ENCODE measurements around the gene MVD. TPM values are rescaled to one million over a fixed set of nuclear protein-coding genes. Genes with fewer than 3 reads are reported as not detected.

The MVD gene
- total RNA-seq, 1 donor from 2014 or later, result 63.3 TPM

- DNase-seq, result no peak
Measured at GRCh38 chr16:88654363-88655052, 8.4 kb downstream of the MVD start.

DNA sequence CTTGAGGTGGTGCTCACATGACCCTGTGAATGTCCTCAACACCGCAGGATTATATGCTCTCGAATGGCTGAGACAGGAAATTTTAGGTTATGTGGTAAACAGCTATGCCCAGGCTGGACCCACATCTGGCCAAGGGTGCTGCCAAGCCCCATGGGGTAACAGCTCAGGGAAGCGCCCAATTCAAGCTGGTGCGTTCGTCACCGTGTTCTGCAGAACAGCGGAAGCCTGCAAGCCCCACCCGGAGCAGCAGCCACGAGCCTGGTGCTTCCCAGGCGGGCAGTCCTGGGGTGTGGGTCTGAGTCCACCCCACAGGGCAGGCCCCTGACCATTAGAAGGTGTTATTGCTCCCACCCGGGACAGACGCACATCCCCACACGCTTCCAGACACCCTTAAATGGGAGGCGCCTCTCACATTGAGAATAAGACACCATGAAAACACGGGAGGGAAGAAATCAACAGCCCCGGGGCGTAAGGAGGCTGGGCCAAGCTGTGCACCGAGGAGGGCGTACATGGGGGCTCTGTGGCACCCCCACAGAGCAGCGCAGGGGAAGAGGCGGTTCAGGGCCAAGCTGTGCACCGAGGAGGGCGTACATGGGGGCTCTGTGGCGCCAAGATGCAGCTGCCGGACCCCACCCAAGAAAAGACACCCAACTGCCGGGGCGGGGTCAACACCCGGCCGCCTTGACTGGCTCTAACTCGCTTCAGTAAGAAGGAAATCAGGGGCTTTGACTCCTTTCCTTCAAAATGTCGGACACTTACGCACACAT lies 9.1 kb downstream of the MVD start:
- no peak for DNase-seq

DNA sequence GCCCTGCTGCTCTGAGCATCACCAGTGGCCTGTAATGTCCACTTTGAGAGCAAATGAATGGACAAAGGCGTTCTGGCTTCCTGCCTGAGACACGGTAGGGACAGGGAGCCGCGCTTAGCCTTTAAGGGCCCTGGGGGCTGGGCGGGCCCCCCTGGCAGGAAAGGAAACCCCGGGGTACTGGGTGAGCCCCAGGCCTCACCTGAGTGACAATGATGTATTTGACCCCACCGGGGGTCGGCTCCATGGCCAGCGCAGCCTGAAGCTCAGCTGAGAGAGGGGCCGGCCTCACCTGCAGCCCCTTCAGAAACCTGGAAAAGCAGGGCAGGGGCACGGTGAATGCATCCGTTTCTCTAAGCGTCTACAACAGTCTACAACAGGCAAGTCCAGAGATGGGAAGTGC lies 9.8 kb downstream of the MVD start:
- no peak for DNase-seq

GRCh38 chr16:88652762-88653063 lies 10.2 kb downstream of the MVD start:
- no peak for DNase-seq

DNA sequence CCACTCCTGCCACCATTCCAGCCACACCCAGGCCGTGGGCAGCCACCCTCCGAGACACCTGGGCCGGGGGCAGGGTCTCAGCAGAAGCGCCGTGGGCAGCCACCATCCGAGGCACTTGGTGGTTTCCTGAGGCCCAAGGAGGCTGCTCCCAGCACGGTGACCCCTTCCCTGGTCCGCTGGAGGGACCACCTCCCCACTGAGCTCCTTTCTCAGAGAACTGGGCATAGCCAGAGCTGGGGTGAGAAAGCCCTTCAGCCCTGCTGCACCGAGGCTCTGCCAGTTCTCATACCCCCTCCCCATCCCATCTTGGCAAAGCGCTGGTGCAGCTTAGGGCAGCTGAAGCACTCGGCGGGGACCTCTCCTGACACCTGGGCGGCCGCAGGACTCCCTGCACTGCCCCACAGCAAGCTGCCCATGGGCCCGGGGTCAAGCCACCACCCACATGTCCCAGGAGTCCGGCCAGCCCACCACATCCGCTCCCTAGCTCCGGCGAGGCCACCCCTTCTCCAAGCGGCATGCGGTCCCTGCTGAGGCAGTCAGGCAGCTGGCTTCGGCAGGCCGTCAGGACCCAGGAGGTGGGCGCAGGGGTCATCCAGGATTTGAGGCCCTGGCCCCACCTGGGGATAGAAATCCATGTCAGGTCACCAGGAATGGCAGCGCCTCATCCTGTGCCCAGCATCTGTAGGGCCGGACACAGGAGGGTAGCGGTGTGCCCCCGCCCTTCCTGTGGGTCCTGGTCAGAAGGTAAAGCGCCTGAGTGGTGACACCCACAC lies 10.7 kb downstream of the MVD start:
- no peak for DNase-seq

DNA sequence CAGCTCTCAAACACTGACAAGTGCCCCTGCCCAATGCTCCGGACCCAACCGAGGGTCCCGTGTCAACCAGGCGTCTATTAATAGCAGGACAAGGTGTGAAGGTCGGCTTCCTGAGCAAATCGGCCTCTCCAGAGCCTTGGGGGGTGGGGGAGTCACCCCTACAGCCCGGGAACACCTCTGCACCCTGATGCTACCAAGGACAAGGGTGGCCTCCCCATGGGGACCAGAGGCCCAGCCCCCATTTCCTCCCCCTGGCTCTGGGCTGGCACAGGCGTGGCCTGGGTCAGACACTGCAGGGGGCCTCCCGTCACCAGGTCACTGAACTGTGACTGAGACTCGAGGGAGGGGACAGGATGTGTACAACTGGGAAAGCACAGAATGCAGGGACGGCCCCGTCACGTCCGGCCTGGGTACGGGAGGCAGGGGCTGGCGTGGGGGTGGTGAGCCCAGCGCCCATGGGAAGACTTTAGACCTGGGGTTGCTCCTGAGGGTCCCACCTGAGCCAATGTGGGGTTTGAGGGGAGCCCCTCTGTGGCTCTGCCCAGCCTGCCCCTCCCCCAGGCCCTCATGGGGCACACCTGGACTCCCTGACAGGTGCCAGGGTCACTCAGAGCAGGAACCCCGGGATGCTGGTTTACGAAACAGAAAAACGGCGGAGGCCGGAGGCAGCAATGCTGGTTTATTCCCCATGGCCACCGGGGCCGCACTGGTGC lies 11.5 kb downstream of the MVD start:
- DNase-seq, result peak; percentile 39

DNA sequence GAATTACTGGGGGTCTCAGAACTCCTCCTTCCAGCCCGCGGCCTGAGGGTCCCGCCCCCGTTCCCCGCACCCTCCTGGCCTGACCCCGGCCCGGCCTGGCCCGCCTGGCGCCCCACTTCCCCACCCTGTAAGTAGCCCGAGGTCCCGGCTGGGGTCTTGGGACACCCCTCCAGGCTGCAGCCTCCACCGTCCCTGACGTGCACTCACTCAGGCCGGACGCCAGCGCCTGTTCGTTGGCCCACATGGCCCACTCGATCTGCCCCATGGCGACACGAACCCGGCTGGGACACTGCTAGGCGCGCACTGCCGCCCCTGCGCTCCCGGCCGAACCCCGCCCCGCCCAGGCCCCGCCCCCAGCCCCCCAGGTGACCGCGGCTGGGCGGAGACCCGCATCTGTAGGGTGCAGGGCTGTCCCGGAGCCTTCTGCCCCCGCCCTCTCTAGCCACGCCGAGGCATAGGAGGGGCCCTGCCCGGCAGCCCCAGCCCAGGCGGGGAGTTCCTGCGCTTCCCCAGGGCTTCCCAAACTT lies 12.1 kb downstream of the MVD start, which contains the start of gene CYBA:
CYBA (minus strand) TSS at position 305 of the 527 bp plus-strand sequence; CDS start at position 265, 40 bp downstream.
- DNase-seq, result peak; percentile 53

- peak; percentile 7 for DNase-seq
Measured at GRCh38 chr16:88649924-88650748, 12.8 kb downstream of the MVD start.

DNA sequence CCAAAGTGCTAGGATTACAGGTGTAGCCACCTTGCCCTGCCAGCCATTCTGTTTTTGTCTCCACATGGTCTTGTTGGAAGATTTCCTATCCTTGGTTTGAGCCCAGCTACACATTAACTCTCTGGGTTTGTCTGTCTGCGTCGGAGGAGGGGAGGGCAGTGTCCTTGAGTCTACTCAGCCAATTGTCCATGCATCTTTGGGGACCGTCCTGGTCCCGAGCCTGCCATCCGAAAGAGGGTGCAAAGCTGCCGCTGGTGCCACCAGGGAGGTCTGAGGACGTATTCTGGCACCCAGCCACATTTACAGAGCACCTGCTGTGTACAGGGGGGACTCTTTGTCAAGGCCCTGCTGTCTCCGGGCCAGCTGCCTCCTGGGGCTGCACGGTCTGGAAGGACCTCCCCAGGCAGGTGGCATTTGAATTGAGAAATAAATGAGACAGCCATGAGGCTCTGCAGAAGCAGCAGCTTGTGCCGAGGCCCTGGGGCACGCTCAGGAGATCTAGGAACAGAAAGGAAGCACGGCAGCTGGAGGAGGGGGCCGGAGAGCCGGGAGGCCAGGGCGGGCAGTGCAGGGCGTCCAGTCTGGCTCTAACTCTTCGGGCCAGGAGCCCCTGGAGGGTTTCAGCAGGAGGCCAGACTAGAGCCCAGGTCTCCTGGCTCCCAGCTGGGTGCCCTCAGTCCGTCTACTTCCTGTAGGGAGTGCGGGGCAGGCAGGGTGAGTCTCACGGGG lies 13.5 kb downstream of the MVD start:
- DNase-seq, result no peak

DNA sequence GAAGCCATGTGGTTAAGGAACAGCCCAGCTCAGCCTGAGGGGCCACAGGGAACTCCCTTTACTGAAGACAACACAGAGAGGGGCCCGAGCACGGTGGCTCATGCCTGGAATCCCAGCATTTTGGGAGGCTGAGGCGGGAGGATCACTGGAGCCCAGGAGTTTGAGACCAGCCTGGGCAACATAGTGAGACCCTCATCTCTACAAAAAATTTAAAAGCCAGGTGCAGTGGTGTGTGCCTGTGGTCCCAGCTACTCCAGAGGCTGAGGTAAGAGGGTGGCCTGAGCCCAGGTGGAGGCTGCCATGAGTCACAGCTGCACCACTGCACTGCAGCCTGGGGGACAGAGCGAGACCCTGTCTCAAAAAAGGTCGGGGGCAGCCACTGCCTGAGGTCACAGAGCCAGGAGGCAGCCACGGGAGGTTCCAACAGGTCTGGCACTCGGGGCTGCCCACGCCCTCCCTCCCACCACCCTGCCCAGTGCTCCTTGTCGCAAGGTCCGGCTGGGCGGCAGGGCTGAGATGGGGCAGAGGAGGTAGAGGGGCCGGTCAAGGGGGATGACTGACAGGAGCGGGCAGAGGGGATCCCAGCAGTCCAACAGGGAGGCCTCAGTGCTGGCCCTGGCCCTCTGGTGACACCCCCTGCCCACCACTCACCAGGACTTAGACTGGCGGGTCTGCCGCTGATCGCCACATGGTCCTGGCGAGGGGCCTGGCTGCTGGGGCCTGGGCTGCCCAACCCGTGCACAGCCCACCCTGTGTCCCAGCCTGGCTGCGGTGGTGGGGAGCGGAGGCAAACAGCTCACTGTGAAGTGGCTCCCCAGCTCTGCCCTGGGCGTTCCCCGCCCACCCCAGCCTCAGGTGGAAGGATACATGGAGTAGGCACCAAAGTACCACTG lies 15.5 kb downstream of the MVD start:
- DNase-seq, result no peak

DNA sequence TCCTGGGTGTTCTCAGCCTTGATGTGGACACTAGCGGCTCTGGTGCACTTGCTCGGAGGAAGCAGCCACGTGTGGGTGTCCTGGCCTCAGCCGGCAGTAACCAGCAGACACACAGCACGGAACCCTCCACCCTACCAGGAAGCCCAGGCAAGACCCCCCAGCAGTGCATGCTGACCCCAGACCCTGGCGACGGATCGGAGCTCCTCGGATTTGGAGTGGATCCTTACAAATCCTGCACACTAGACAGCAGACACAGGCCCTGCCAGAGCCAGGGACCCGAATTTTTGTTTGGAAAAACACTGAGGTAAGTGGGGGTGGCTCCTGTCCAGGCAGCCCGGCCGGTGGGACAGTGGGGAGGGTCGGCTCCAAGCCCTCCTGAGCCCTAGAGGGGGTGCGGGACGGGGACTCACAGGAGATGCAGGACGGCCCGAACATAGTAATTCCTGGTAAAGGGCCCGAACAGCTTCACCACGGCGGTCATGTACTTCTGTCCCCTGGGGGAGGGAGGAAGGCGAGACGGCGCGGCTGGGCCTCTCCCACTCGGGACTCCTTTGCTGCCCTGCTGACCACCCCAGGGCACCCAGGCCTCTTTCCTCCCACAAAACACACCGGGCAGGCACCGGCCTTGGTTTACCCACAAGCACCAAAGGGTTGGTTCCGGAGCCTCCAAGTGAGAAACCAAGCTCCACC lies 16.4 kb downstream of the MVD start:
- no peak for DNase-seq

DNA sequence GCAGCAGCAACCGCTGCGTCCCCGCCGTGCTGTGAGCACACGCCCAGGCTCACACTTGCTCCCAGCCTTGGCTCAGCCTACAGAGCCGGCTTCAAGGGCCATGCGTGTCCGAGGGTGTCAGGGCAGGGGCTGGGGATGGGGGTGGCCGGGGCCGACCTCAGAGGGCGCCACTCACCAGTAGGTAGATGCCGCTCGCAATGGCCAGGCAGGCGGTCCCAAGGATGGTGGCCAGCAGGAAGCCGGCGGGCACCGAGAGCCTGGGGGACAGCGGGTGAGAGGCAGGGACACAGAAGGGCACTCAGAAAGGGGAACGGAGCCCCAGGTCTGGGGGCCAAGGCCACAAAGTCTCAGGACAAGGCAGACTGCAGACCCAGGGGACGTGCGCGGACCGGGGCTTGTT lies 16.9 kb downstream of the MVD start:
- no peak for DNase-seq

DNA sequence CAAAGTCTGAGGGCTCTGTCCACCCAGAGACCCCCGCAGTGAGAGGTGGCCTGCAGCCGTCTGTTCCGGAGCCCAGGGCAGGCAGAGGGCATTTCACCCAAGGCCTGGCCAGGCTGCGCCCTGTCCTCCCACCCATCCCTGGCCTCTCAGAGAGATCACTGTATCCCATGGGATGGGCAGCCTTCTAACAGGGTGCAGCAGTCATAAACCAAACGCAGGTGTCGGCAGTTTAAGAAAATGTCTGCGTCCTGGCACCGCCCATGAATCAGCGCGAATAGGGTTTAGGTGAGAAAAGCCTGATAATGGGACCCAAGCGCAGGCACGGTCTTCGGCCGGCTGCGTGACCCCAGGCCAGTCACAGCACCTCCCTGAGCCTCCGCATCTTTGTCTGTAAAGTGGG lies 17.4 kb downstream of the MVD start:
- no peak for DNase-seq

GRCh38 chr16:88643644-88643932 lies 19.3 kb downstream of the MVD start:
- no peak for DNase-seq

DNA sequence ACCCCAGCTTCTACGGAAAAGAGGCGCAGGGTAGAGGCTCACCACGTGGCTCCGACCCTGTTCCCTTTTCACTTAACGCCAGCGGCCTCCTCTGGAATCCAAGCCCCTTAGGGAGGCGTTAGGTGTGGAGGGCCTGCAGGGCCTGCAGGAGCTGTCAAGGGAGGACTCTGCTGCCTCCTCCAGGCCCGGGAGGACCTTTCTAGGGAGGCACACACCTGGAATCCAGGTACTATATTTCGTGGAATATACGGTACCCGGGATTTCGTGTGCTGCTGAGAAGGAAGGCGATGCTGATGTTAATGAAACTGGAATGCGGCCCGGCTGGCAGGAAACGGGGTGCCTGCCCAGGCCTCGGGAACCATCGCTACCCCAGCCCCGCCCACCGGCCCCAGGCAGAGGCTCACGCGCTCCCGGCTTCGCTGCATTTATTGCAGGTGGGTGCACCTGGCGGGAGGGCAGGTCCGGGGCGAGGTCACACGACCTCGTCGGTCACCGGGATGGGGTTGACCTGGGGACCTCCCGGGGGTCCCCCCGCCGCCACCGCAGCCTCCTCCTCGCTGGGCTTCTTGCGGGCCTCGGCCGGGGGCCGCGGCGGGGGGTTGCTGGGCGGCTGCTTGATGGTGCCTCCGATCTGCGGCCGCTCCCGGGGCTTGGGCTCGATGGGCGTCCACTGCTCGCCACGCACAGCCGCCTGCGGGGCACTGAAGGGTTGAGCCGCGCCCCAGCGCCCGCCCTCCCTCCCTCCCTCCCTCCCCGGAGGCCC lies 19.8 kb downstream of the MVD start:
- DNase-seq, result no peak

GRCh38 chr16:88640498-88641247 lies 22.2 kb downstream of the MVD start:
- DNase-seq, result no peak

DNA sequence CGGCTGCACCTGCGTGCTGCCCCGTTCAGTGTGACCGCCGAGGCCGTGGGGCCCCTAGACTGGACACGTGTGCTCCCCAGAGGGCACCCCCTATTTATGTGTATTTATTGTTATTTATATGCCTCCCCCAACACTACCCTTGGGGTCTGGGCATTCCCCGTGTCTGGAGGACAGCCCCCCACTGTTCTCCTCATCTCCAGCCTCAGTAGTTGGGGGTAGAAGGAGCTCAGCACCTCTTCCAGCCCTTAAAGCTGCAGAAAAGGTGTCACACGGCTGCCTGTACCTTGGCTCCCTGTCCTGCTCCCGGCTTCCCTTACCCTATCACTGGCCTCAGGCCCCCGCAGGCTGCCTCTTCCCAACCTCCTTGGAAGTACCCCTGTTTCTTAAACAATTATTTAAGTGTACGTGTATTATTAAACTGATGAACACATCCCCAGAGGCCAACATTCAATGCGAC lies 22.8 kb downstream of the MVD start:
- no peak for DNase-seq

Data from dermis blood vessel endothelial cell (primary cell).